MM.1S (cell line): ENCODE results near the gene SORCS2.

Experiments used
- EZH2 ChIP-seq: fragments of 300-600 bp; sonication (generic); optimal IDR thresholded peaks from 2 replicates; pipeline ENCODE3; 2017; ENCODE audit warnings: low read depth, mild to moderate bottlenecking, antibody characterized with exemption, low read length, mixed read lengths
- EZH2phosphoT487 ChIP-seq: fragments of 300-600 bp; sonication (generic); IDR thresholded peaks from 2 replicates; pipeline ENCODE4 v1.6.1; 2018; ENCODE audit warnings: antibody characterized with exemption, low read length
- TF ChIP-seq, protein P1 (sequence below): fragments of 300-600 bp; sonication (generic); IDR thresholded peaks from 2 replicates; pipeline ENCODE4 v1.5.1; 2016; ENCODE audit warnings: antibody characterized with exemption, low read length, mixed read lengths

DNA sequence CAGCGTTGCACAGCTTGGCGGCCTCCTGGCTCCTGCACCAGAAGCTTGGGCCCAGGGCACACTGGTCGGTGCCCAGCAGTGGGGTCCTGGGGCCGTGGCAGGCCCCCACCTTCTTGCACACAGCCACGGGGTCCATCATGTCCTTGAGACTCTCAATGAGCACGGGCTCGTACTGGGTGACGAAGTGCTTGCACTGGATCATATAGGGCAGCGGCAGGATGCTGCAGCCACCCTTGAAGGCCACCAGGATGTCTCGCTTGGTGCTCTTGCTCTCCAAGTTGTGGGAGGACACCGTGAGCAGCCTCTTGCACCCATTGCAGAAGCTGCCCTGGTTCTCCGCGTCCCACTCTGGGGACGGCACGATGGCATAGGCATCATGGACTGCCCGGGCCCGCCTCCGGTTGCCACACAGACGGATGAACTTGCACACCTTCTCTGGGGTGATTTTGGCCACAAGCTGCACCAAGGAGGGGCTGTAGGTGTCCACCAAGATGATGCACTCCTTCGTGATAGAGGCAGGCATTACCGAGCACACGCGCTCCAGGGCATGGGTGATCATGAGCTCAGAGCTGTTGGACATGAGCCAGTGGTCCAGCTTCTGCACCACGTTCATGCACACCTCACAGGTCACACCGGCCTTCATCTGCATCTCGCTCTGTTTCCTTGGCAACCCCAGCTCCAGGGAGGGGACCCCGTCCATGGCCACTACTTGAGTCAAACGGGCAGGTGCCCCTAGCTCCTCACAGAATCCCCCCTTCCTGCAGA lies 241.2 kb downstream of the SORCS2 start:
- TF ChIP-seq, protein P1, sequence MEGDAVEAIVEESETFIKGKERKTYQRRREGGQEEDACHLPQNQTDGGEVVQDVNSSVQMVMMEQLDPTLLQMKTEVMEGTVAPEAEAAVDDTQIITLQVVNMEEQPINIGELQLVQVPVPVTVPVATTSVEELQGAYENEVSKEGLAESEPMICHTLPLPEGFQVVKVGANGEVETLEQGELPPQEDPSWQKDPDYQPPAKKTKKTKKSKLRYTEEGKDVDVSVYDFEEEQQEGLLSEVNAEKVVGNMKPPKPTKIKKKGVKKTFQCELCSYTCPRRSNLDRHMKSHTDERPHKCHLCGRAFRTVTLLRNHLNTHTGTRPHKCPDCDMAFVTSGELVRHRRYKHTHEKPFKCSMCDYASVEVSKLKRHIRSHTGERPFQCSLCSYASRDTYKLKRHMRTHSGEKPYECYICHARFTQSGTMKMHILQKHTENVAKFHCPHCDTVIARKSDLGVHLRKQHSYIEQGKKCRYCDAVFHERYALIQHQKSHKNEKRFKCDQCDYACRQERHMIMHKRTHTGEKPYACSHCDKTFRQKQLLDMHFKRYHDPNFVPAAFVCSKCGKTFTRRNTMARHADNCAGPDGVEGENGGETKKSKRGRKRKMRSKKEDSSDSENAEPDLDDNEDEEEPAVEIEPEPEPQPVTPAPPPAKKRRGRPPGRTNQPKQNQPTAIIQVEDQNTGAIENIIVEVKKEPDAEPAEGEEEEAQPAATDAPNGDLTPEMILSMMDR = no peak
- TF ChIP-seq EZH2 (no peak), EZH2phosphoT487 (no peak)
